Breast epithelium (tissue), 4 donors: ENCODE data around the gene CAT. TPM values are rescaled to one million over a fixed set of nuclear protein-coding genes. Genes with fewer than 3 reads are reported as not detected.

Source experiments
- DNase-seq, 2 donors: peaks; one replicate each; pipeline ENCODE4 v3.0.0-alpha.2; 2019; ENCODE audit warnings: low spot score in 2 of 2
- H3K27ac ChIP-seq, 2 donors: fragments of 200-600 bp; sonication (generic) in 1 of 2; one replicate each; pipeline ENCODE4 v1.5.1; 2016 to 2019; ENCODE audit warnings: mild to moderate bottlenecking in 1 of 2
- H3K27me3 ChIP-seq, 2 donors: fragments of 200-600 bp; sonication (generic) in 1 of 2; one replicate each; pipeline versions ENCODE4 v1.5.1 to v1.6.0; 2017 to 2019; ENCODE audit warnings: control low read depth in 1 of 2, mild to moderate bottlenecking in 1 of 2
- H3K36me3 ChIP-seq: fragments of 200-600 bp; one replicate; pipeline ENCODE4 v1.5.1; 2019
- H3K4me1 ChIP-seq, 2 donors: fragments of 200-600 bp; sonication (generic); one replicate each; pipeline ENCODE4 v1.5.1; 2016 to 2019; ENCODE audit warnings: control low read depth in 1 of 2
- H3K4me3 ChIP-seq, 3 donors: fragments of 200-600 bp; sonication (generic); 1 replicate in 2 of 3; 2 replicates in 1 of 3; pipeline ENCODE4 v1.5.1; 2016 to 2019; ENCODE audit warnings: mild to moderate bottlenecking in 3 of 3, moderate library complexity in 2 of 3
- H3K9me3 ChIP-seq, 2 donors: fragments of 200-600 bp; sonication (generic) in 1 of 2; one replicate each; pipeline ENCODE4 v1.5.1; 2016 to 2019; ENCODE audit warnings: control low read depth in 1 of 2
- CTCF ChIP-seq, 3 donors: fragments of 450-650 bp; IDR thresholded peaks; one replicate each; pipeline ENCODE4 v1.5.1; 2016 to 2017; ENCODE audit warnings: antibody characterized with exemption in 3 of 3, mild to moderate bottlenecking in 3 of 3, moderate library complexity in 3 of 3
- POLR2A ChIP-seq: fragments of 450-650 bp; IDR thresholded peaks from one replicate; pipeline ENCODE4 v1.6.1; 2016; ENCODE audit warnings: antibody characterized with exemption, mild to moderate bottlenecking, moderate library complexity
- POLR2AphosphoS5 ChIP-seq, 3 donors: sonication (generic); formaldehyde crosslinking; IDR thresholded peaks; one replicate each; pipeline ENCODE4 v1.6.1; 2017; ENCODE audit warnings: antibody characterized with exemption in 3 of 3
- intact Hi-C: fragments of 100-400 bp; cut with DNase I; formaldehyde crosslinking; loops from one replicate; pipeline ENCODE4 v1.15.1; 2023; ENCODE audit warnings: low total_unique reads
- total RNA-seq, 3 donors: library from RNA; depleted of rRNA; stranded (reverse); fragments of >200 nt; gene quantifications; one replicate each; pipeline ENCODE4 v1.1.0, GENCODE V29; 2016

Gene CAT
- total RNA-seq, 3 donors from 2014 or later: 177 to 469 (median 190) TPM

- Histone ChIP-seq H3K4me1 (no peaks in the 10 kb centered on the region), H3K27me3 (no peaks in the 10 kb centered on the region), H3K27ac (peak overlapping the region in 1 of 2 donors; percentile 56), H3K36me3 (no peaks in the 10 kb centered on the region), H3K9me3 (no peaks in the 10 kb centered on the region), H3K4me3 (no peak overlapping the region)
- intact Hi-C loops: no loop called here
- TF ChIP-seq POLR2A: no peak
- no peak for TF ChIP-seq CTCF (IDR thresholded peaks at IDR 0.05)
- TF ChIP-seq POLR2AphosphoS5 (IDR thresholded peaks at IDR 0.05): peak in 1 of 3 donors; percentile 47
- peak; percentile 58 to 66 for DNase-seq
These were observed 31.5 kb upstream of the CAT start for GRCh38 chr11:34407121-34407813.

GRCh38 chr11:34408580-34409172 lies 30.1 kb upstream of the CAT start:
- no peak overlapping the region for H3K4me3 ChIP-seq
- DNase-seq: no peak
- H3K36me3 ChIP-seq: no peaks in the 10 kb centered on the region
- intact Hi-C loops: no loop called here
- H3K27ac ChIP-seq: no peak overlapping the region
- TF ChIP-seq POLR2AphosphoS5 (IDR thresholded peaks at IDR 0.05): no peak
- TF ChIP-seq CTCF (IDR thresholded peaks at IDR 0.05): no peak
- TF ChIP-seq POLR2A: no peak
- peaks cover 7 to 11% of the 10 kb centered on the region in 2 donors for H3K9me3 ChIP-seq
- no peaks in the 10 kb centered on the region for H3K27me3 ChIP-seq
- no peaks in the 10 kb centered on the region for H3K4me1 ChIP-seq

- Histone ChIP-seq H3K9me3 (peaks cover 7 to 11% of the 10 kb centered on the region in 2 donors), H3K27me3 (no peaks in the 10 kb centered on the region), H3K36me3 (no peaks in the 10 kb centered on the region), H3K27ac (no peak overlapping the region), H3K4me1 (no peaks in the 10 kb centered on the region), H3K4me3 (no peak overlapping the region)
- TF ChIP-seq POLR2A (no peak), CTCF (IDR thresholded peaks at IDR 0.05) (no peak), POLR2AphosphoS5 (IDR thresholded peaks at IDR 0.05) (no peak)
- no peak for DNase-seq
- intact Hi-C loops: no loop called here
These were observed 27.6 kb upstream of the CAT start for GRCh38 chr11:34411111-34411510.

DNA sequence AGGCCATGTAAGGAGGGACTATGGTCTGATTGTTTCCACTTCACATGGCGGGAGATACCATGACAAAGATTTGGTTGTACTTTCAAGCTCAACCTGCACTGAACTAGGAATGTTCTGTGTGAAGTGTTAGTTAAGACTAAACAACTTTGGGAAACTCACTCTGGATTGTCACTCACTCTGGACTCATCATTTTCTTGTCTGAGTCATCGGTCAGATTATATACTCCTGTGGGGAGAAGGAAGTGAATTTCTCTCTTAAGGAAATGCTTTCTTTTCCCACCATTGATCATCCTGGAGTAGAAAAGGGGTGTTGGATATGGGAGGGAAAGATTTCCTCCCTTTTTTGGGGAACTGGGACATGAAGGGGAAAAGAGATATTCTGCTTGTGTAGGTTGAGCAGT lies 26.9 kb upstream of the CAT start:
- no peak for DNase-seq
- TF ChIP-seq POLR2A (no peak), CTCF (IDR thresholded peaks at IDR 0.05) (no peak), POLR2AphosphoS5 (IDR thresholded peaks at IDR 0.05) (no peak)
- Histone ChIP-seq H3K36me3 (no peaks in the 10 kb centered on the region), H3K4me1 (no peaks in the 10 kb centered on the region), H3K27me3 (no peaks in the 10 kb centered on the region), H3K9me3 (peaks cover 7 to 11% of the 10 kb centered on the region in 2 donors), H3K4me3 (no peak overlapping the region), H3K27ac (no peak overlapping the region)
- intact Hi-C loops: no loop called here

DNA sequence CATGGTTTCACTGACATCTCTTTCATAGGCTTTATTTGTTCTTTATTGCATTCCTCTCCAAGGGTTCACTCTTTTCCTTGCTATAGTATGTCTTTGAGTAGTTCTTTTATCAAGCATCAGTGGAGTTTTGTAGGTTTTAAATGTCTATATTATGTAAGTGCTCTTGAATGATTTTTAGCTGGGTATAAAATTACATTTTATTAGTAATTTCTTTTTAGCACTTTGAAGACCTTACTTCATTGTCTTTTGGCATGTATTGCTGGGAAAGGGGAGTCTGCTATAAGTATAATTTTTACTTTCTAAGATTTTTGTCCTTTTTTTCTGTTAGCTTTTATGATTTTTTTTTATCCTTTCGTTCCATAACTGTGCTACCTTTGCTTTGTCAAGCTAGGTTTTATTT lies 25.5 kb upstream of the CAT start:
- H3K36me3 ChIP-seq: no peaks in the 10 kb centered on the region
- H3K27me3 ChIP-seq: no peaks in the 10 kb centered on the region
- no peak for DNase-seq
- intact Hi-C loops: no loop called here
- no peak overlapping the region for H3K27ac ChIP-seq
- no peak overlapping the region for H3K4me3 ChIP-seq
- TF ChIP-seq CTCF (IDR thresholded peaks at IDR 0.05) (no peak), POLR2A (no peak), POLR2AphosphoS5 (IDR thresholded peaks at IDR 0.05) (no peak)
- H3K4me1 ChIP-seq: no peaks in the 10 kb centered on the region
- peaks cover 7 to 11% of the 10 kb centered on the region in 2 donors for H3K9me3 ChIP-seq
